Activated naive CD4-positive, alpha-beta T cell treated with Interleukin-2 at 50 U/mL for 16 hours (primary cell): ENCODE results near the gene ADGRG6.
"Not testable (repeated sequence)": the region's sequence is repeated elsewhere in the genome, so short reads cannot be mapped to it uniquely, and the experiment has no call there.

Experiments used
- DNase-seq: peaks from one replicate; pipeline ENCODE4 v3.0.0-alpha.2; 2020

Gene ADGRG6

DNA sequence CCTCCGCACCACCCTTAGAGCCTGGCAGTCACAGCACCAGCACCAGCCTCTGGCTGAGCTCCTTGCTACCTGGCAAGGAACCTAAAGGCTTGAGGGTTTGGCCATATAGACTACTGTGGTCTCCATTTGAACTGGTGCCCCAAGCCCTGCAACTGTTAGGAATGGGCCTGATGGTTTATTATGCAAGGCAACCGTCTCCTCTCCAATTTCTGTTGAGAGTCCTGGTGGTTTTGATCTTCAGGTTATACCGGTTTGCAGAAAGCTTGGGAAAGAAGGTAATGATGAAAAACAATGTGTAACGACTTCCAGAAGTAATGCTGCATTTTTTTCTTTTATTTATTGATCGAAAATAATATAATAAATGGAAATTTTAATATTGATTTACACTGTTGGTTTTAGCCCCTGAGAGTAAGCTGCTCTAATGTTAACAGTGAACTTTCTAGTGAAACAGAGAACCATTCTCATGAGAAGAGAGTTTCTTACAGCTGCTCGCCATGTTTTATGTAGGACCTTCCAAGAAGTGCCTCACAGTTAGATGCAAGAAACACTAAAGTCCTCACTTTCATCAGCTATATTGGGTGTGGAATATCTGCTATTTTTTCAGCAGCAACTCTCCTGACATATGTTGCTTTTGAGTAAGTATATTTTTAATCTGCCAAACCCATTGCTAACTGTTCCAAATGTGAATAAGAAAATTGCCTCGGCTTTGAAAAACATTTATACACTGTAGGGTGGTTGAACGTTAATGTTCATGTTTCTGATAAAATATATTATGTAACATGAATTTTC is 112.8 kb downstream of the ADGRG6 start:
- no peak for DNase-seq

- no peak for DNase-seq
Measured at GRCh38 chr6:142416179-142416578, 114.4 kb downstream of the ADGRG6 start.

- no peak for DNase-seq
Measured at GRCh38 chr6:142416686-142417085, 114.9 kb downstream of the ADGRG6 start.

GRCh38 chr6:142417331-142417750 is 115.5 kb downstream of the ADGRG6 start:
- DNase-seq = no peak

DNA sequence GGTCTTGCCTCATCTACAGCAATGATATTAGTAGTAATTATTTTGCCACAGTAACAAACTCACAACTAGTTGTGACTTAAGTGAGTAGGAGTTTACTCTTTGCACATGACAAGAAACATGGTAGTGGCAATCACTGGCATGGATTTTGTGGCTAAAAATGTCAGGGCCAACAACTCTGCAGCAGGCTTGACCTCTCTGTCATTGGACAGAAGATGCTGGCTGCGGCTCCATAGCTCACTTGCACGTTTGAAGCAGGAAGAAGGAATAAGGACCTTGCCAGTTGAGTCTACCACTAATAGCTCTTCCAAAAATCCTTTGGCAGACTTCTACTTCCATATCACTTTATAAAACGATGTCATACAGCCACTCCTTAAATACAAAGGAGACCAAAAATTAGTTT is 117.3 kb downstream of the ADGRG6 start:
- DNase-seq = no peak

GRCh38 chr6:142420802-142421201 is 119.0 kb downstream of the ADGRG6 start:
- DNase-seq = no peak

DNA sequence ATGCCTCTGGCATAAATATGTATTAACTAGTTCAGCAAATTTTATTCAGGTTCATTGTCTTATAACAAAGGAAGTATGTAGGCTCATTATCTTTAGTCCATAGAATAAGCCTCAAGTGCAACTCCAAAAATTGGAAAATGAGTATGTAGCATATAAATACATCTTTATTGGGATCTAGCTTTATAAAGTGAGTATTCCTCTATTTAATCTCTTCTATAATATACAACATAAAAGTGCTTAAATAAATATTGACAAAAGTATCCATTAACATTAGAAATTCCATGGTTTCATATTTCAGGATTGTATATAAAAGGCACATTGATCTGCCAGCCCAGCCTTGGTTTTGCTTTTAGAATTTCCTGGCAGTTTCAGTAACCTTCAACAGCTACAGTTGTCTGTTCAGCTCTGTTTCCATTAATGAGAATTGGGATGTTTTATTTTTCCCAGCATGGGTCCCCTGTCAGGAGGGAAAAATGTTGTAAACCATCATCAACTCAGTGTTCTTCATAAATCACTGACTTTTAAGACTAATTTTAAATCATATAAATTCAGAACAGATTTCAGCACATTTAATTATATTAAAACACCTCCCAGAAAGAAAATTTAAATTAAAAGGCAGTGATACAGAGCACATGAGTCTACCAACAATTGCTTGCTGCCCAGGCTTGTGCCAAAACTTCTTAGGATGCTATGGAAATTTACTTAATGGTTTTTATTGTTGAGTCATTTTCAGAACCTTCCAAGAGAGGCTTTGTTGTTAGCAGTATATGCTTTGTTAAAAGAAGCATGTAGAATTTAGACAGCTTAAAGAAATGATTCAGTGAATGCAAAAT is 119.7 kb downstream of the ADGRG6 start:
- no peak for DNase-seq

DNA sequence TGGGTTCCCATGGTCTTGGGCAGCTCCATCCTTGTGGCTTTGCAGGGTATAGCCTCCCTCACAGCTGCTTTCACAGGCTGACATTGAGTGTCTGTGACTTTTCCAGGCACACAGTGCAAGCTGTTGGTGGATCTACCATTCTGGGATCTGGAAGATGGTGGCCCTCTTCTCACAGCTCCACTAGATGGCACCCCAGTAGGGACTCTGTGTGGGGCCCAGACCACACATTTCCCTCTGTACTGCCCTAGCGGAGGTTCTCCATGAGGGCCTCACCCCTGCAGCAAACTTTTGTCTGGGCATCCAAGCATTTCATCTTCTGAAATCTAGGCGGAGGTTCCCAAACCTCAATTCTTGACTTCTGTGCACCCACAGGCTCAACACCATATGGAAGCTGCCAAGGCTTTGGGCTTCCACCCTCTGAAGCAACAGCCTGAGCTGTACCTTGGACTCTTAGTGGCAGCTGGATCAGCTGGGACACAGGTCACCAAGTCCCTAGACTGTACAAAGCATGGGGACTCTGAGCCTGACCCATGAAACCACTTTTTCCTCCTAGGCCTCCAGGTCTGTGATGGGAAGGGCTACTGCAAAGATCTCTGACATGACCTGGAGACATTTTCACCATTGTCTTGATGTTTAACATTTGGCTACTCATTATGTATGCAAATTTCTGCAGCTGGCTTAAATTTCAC is 124.8 kb downstream of the ADGRG6 start:
- not testable (repeated sequence) for DNase-seq

DNA sequence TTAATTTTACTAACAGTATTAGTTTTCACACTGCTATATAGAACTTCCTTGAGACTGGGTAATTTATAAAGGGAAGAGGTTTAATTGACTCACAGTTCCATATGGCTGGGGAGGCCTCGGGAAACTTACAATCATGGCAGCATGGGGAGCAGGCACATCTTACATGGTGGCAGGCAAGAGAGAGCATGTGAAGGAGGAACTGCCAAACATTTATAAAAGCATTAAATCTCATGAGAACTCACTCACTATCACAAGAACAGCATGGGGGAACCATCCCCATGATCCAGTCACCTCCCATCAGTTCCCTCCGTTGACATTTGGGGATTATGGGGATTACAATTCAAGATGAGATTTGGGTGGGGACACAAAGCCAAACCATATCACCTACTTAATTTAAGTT is 126.7 kb downstream of the ADGRG6 start:
- DNase-seq = not testable (repeated sequence)

DNA sequence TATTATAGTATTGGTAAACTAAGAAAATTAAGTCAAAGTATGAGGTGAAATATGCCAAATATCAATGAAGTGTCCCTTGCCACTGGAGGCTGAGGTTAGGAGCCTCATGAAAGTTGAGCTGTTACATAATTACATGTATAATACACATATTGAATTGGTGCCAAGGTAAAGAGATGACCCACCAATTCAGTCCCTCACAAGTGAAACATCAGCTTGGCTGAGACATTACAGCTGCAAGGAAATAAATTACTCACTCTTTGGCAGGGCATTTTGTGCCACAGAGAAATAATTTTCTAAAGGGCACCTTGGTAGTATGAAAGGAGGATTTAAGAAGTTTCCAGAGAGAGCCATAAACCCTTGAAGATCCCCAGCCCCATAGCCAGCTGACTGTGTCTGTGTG is 127.4 kb downstream of the ADGRG6 start:
- no peak for DNase-seq

GRCh38 chr6:142433419-142433818 is 131.6 kb downstream of the ADGRG6 start:
- no peak for DNase-seq

DNA sequence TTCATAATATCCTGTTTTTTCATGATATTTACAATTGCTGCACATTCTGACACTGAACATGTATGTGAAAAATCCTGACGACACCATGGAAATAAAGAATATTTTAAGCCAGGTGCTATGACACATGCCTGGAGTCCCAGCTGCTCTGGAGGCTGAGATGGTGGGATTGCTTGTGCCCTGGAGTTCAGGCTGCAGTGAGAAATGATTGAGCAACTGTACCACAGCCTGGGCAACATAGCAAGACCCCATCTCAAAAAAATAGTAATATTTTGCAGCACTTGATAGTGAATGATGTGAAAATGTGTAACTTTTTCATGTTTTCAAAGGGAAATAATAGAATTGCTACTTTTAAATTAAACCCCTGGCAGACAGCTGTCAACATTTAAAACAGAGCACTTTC is 137.1 kb downstream of the ADGRG6 start:
- DNase-seq = no peak

- no peak for DNase-seq
Measured at GRCh38 chr6:142440600-142441293, 138.9 kb downstream of the ADGRG6 start.

- DNase-seq = no peak
Measured at GRCh38 chr6:142441716-142442115, 139.9 kb downstream of the ADGRG6 start.

GRCh38 chr6:142443102-142443501 is 141.3 kb downstream of the ADGRG6 start:
- DNase-seq = no peak

DNA sequence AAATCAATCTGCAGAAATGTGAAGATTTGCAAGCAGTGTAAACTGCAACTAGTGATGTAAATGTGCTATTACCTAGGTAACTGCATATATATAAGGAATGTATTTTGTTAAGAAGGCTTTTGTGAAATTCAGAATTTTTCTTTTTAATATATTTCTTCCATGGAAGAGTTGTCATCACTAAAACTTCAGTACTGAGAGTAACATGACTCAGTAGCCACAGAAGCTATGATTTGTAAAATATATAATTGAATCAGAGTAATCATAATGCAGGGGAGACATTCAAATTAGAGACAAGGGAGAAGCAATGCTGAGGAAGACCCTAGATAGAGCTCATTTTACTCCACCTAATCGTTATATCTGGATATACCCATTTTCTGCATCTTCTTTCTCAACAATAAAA is 141.7 kb downstream of the ADGRG6 start:
- DNase-seq = no peak

DNA sequence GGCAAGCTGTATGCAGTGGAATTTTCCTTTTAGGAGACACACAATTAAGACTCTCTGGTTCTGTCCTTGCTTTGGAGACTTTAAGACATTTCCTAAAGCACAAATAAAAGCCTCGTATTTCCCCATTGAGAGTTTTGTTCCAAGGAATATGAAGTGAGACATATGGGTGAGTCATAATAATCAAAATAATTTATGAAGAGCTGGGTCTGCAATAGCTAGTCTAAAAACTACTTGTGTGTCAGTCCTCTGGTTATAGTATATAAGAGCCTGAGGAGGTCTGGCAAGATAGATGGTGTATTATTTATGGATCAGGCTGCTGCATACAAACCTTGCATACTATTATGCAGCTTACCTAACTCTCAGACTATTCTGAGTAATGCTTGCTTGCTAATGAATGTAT is 142.6 kb downstream of the ADGRG6 start:
- DNase-seq = no peak

GRCh38 chr6:142444881-142445301 is 143.1 kb downstream of the ADGRG6 start:
- DNase-seq = no peak

DNA sequence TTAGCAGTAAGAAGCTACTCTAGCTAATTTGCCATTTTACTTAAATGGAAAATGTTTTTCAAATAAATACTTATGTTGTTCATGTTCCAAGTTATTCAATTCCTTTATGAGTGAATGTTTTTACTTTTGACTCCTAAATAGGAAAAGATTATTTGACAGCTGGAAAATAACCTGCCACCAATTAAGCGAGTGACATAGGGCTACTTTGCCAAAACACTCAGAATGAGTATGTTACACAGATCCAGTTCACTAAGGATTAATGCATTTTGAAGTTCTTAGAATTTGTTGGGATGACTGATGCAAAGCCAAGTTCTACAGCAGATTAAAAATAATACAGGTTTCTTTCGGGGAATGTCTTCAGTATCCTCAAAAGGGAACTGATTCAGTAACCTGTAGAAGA is 144.4 kb downstream of the ADGRG6 start:
- DNase-seq = no peak

DNA sequence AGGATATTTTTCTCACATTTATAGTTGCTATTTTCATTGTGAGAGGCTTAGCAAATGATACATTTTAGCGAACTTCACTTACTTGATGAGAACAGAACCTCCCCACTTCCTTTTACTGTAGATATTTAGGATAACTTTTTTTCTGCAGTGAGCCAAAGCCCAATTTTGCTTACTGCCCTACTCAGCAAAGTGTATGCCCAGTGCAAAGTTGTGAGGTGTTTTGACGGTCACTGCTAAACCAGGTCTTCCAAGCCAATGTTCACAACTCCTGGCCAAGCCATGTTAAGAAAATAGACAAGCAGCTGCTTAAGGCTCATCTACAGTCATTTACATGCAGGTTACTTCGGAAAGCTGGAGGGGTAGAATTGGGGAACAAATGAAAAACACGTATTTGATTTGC is 144.8 kb downstream of the ADGRG6 start:
- DNase-seq = no peak

- no peak for DNase-seq
Measured at GRCh38 chr6:142448091-142448729, 146.4 kb downstream of the ADGRG6 start.

- not testable (repeated sequence) for DNase-seq
Measured at GRCh38 chr6:142450856-142451255, 149.0 kb downstream of the ADGRG6 start.
